Adrenal gland (tissue), 12 donors: ENCODE measurements around the gene GLIPR2. TPM values are rescaled to one million over a fixed set of nuclear protein-coding genes. Genes with fewer than 3 reads are reported as not detected.

Experiments
- DNase-seq, 7 donors: peaks; one replicate each; pipeline ENCODE4 v3.0.0-alpha.2; 2019 to 2020
- H3K27ac ChIP-seq, 5 donors: fragments of 200-600 bp; sonication (generic) in 4 of 5; 1 replicate in 3 of 5; 2 replicates in 2 of 5; pipeline versions ENCODE4 v1.5.1 to v1.8.0; 2016 to 2020; ENCODE audit warnings: mild to moderate bottlenecking in 1 of 5
- H3K27me3 ChIP-seq: fragments of 200-600 bp; 2 replicates; pipeline ENCODE4 v1.8.0; 2021
- H3K36me3 ChIP-seq, 2 donors: fragments of 200-600 bp; replicated peaks in 1 of 2; 1 replicate in 1 of 2; 2 replicates in 1 of 2; pipeline versions ENCODE4 v1.5.1 to v1.8.0; 2018 to 2022
- H3K4me1 ChIP-seq, 2 donors: fragments of 200-600 bp; replicated peaks in 1 of 2; 1 replicate in 1 of 2; 2 replicates in 1 of 2; pipeline versions ENCODE4 v1.5.1 to v1.8.0; 2018 to 2021
- H3K4me3 ChIP-seq, 4 donors: fragments of 200-600 bp; sonication (generic) in 3 of 4; one replicate each; pipeline ENCODE4 v1.5.1; 2016 to 2018
- H3K9me3 ChIP-seq, 3 donors: fragments of 200-600 bp; sonication (generic) in 1 of 3; replicated peaks in 1 of 3; 1 replicate in 2 of 3; 2 replicates in 1 of 3; pipeline versions ENCODE4 v1.5.1 to v1.8.0; 2016 to 2021
- CTCF ChIP-seq, 6 experiments: fragments of 450-650 bp in 4 of 6; fragments of 200-600 bp in 2 of 6; sonication (generic) in 1 of 6; IDR thresholded peaks; 1 replicate in 5 of 6; 2 replicates in 1 of 6; pipeline versions ENCODE4 v1.5.1 to v1.8.0; 2016 to 2021; ENCODE audit warnings: antibody characterized with exemption in 6 of 6, mild to moderate bottlenecking in 2 of 6, moderate library complexity in 1 of 6
- POLR2A ChIP-seq, 2 donors: fragments of 450-650 bp; IDR thresholded peaks; one replicate each; pipeline ENCODE4 v1.6.1; 2017; ENCODE audit warnings: antibody characterized with exemption in 2 of 2, mild to moderate bottlenecking in 2 of 2, moderate library complexity in 1 of 2
- WGBS, 4 donors: extraction: QIAGEN DNeasy Blood & Tissue Kit in 2 of 4; methylation state at CpG; one replicate each; pipeline versions ENCODE4 v1.1.5 to v1.1.7; 2013 to 2017; 5-methylcytosine and 5-hydroxymethylcytosine counted together
- intact Hi-C, 2 donors: fragments of 100-400 bp; cut with DNase I; formaldehyde crosslinking; loops; one replicate each; pipeline versions ENCODE4 v1.14.1 to v1.15.0; 2022 to 2023
- polyA plus RNA-seq, 3 donors: library from polyadenylated mRNA; stranded (reverse); fragments of 200-250 nt in 2 of 3; fragments of 350-450 nt in 1 of 3; fragmentation: Illumina TruSeq in 1 of 3; extraction: RNeasy Lipid Tissue Mini Kit (QIAGEN cat#74804) in 1 of 3; gene quantifications; one replicate each; pipeline ENCODE4 v1.2.3, GENCODE V29; 2013 to 2014
- total RNA-seq, 9 donors: library from RNA; depleted of rRNA in 4 of 9; stranded (reverse); fragments of >200 nt in 4 of 9; fragments of 120-200 nt in 1 of 9; fragmentation: NEBNext Ultra II Directional in 1 of 9; extraction: Animal tissue kit (Norgen Biotek cat#: 25700) in 1 of 9; gene quantifications; one replicate each; pipeline versions ENCODE4 v1.1.0 to v1.2.4, GENCODE V29; 2013 to 2023
- donor health status: healthy with polysubstance abuse.
- donor health status: Bipolar disorder and iron deficiency.
- donor health status: DM: yes; HTN: yes; CAD: no.
- donor health status: DM: no; HTN: no; CAD: no.
- donor health status: DM: no; HTN: no; CAD: no.
- donor health status: DM: yes; HTN: yes; CAD: no.

GLIPR2 gene
- total and polyA plus RNA-seq, 12 donors = 16.1 to 56.3 (median 33.5) TPM

DNA sequence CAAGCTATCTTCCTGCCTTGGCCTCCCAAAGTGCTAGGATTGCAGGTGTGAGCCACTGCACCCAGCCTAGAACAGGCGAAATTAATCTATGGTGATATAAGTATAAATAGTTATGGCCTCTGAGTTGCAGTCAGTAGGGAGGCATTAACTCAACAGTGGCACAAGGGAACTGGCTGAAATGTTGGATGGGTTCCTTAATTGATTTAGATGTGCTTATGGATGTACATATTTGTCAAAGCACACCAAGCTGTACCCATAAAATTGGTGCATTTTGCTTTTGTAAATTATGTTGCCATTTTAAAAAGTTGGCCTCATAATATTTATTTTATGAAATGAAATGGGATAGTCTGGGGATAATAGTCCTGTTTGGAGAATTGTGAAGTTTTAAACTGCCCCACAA, 36.8 kb upstream of the GLIPR2 start:
- H3K27me3 ChIP-seq = no peaks in the 10 kb centered on the region
- DNase-seq = no peak
- 69 to 87% (median 78%) methylated on average over 1 of the region's 1 CpG for WGBS, 4 donors
- H3K9me3 ChIP-seq = no peaks in the 10 kb centered on the region
- H3K36me3 ChIP-seq = no peaks in the 10 kb centered on the region
- H3K4me1 ChIP-seq = no peaks in the 10 kb centered on the region
- no peak overlapping the region for H3K27ac ChIP-seq
- H3K4me3 ChIP-seq = no peak overlapping the region
- intact Hi-C loops = no loop called here
- TF ChIP-seq CTCF (IDR thresholded peaks at IDR 0.05) (no peak), POLR2A (IDR thresholded peaks at IDR 0.05) (no peak)

DNA sequence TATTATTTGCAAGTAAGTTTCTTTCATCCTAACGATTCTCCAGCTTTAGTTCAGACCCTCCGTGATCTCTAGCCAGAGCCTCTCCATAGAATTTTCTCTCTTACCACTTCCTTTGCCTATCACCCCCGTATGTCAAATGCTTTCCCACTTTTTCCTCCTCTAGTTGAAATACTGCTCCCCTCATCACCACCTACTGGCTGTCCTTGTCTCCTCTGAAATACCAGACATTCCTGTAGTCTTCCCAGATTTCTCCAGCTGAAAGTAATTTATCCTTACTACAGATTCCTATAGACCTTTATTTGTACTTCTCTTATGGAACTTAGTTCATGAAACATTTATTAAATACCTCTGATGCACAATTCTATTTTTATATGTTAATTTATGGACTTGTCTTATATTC, 36.0 kb upstream of the GLIPR2 start:
- H3K27ac ChIP-seq = no peak overlapping the region
- H3K9me3 ChIP-seq = no peaks in the 10 kb centered on the region
- H3K27me3 ChIP-seq = no peaks in the 10 kb centered on the region
- no peak for TF ChIP-seq CTCF (IDR thresholded peaks at IDR 0.05)
- TF ChIP-seq POLR2A (IDR thresholded peaks at IDR 0.05) = no peak
- no peak overlapping the region for H3K4me3 ChIP-seq
- 72 to 85% (median 78%) methylated on average over 3 of the region's 3 CpGs for WGBS, 4 donors
- no peaks in the 10 kb centered on the region for H3K4me1 ChIP-seq
- intact Hi-C loops = no loop called here
- H3K36me3 ChIP-seq = no peaks in the 10 kb centered on the region
- DNase-seq = no peak

GRCh38 chr9:36101916-36102741, 34.4 kb upstream of the GLIPR2 start:
- WGBS, 4 donors = 42 to 64% (median 57%) methylated on average over 4 of the region's 4 CpGs
- H3K9me3 ChIP-seq = no peaks in the 10 kb centered on the region
- H3K4me3 ChIP-seq = no peak overlapping the region
- no peaks in the 10 kb centered on the region for H3K27me3 ChIP-seq
- peak overlapping the region in 2 of 5 donors; percentile 31 to 50 for H3K27ac ChIP-seq
- H3K4me1 ChIP-seq = no peaks in the 10 kb centered on the region
- no peaks in the 10 kb centered on the region for H3K36me3 ChIP-seq
- DNase-seq = peak; percentile 37 to 86 (median 77)
- TF ChIP-seq CTCF (IDR thresholded peaks at IDR 0.05) (no peak), POLR2A (IDR thresholded peaks at IDR 0.05) (no peak)
- intact Hi-C loops = loop anchor here in 1 of 2 donors (2.0 kb wide), 1 partner anchor 65 kb away; no protein-coding TSS in a partner anchor

DNA sequence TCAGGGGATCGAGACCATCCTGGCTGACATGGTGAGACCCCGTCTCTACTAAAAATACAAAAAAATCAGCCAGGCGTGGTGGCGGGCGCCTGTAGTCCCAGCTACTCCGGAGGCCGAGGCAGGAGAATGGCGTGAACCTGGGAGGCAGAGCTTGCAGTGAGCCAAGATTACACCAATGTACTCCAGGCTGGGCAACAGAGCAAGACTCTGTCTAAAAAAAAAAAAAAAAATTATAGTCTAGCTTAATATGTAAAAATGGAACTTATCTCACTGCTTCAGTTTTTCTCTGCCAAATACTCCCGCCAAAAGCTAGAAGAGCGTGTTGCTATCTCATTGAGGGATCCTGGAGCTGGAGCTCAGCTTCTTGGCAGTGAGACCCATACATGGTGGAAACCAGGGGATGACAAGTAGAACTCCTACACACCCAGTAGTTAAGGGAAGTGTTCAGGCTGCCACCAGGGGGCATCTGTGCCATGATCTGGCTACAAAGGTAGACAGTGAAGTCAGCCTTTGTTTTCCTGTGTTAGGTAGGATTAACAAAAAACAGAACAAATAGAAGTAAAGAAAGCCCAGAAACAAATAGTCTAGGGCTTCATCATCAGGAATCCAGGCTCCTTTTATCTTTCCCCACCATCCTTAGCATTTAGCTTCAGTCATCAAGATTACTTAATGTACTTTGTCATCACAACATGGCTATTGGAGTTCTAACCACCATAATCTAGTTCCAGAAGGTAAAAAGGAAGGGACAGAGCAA, 33.6 kb upstream of the GLIPR2 start:
- DNase-seq = peak; percentile 80 to 95 (median 81)
- no peaks in the 10 kb centered on the region for H3K4me1 ChIP-seq
- no peaks in the 10 kb centered on the region for H3K36me3 ChIP-seq
- TF ChIP-seq CTCF (IDR thresholded peaks at IDR 0.05) (peak; percentile 69 to 88 (median 77)), POLR2A (IDR thresholded peaks at IDR 0.05) (no peak)
- no peaks in the 10 kb centered on the region for H3K27me3 ChIP-seq
- H3K9me3 ChIP-seq = no peaks in the 10 kb centered on the region
- WGBS, 4 donors = 73 to 78% (median 75%) methylated on average over 10 of the region's 10 CpGs
- intact Hi-C loops = loop anchor here in 1 of 2 donors (2.0 kb wide), 1 partner anchor 64 kb away; no protein-coding TSS in a partner anchor
- H3K27ac ChIP-seq = peak overlapping the region in 2 of 5 donors; percentile 31 to 50
- no peak overlapping the region for H3K4me3 ChIP-seq
